ENCODE data around the gene PPP1R12B. TPM values are rescaled to one million over a fixed set of nuclear protein-coding genes. Genes with fewer than 3 reads are reported as not detected.

The PPP1R12B gene
- total RNA-seq, 5 donors from 2014 or later (not counting 1 experiment from before 2014, with no cell fraction given): 24.3 to 40.9 (median 27.0) TPM

DNA sequence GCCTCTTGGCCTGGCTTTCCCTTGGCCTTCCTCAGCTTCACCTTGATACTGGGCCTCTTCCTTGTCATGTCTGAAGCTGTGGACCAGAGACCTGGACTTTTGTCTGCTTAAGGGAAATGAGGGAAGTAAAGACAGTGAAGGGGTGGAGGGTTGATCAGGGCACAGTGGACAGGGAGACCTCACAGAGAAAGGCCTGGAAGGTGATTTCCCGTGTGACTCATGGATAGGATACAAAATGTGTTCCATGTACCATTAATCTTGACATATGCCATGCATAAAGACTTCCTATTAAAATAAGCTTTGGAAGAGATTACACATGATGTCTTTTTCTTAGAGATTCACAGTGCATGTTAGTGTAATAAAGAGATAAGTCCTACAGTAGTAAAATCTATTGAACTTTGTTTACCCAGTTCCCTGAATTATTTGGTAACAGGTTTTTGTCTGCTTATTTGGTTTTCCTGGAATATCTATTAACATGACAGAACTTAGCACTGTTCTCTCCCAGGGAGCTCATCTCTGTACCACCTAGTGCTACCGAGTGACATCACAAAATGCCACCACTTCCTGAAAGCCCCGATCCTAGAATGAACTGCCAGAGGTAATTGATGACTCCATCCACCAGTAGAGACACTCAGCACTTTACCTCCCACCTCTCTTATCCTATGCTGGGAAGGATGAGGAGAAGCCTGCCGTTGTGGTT, 29.0 kb upstream of the PPP1R12B start:
- ATAC-seq (replicated peaks in 1 of 4) (no peak), DNase-seq (no peak)
- Histone ChIP-seq H3K36me3 (ENCODE audit: control insufficient read depth in 2 of 2, extremely low read depth in 1 of 2, insufficient read depth in 1 of 2, low read length in 1 of 2) (peaks cover 0 to 4% of the 10 kb centered on the region in 2 donors), H3K27me3 (replicated peaks in 1 of 2; ENCODE audit: control insufficient read depth in 2 of 2, extremely low read depth in 1 of 2, insufficient read depth in 2 of 2, low read length in 1 of 2) (no peaks in the 10 kb centered on the region), H3K4me1 (ENCODE audit: control insufficient read depth in 1 of 2, extremely low read depth in 1 of 2, insufficient read depth in 2 of 2, low read length in 2 of 2) (no peaks in the 10 kb centered on the region), H3K27ac (ENCODE audit: low read length) (no peak overlapping the region), H3K4me3 (ENCODE audit: control insufficient read depth in 1 of 2, extremely low read depth in 1 of 2, low read length in 1 of 2) (no peak overlapping the region), H3K9me3 (no peaks in the 10 kb centered on the region)
- Mint-ChIP-seq H3K4me3 (no peak overlapping the region), H3K27ac (no peak overlapping the region), H3K9me3 (no peaks in the 10 kb centered on the region), H3K27me3 (peaks cover 0 to 4% of the 10 kb centered on the region in 2 donors), H3K36me3 (no peaks in the 10 kb centered on the region), H3K4me1 (no peaks in the 10 kb centered on the region)
- ChIA-PET POLR2A (no interaction called here), CTCF (no interaction called here)
- no CpG with 5 or more reads among the region's 4 CpGs for WGBS (ENCODE audit: insufficient coverage)

DNA sequence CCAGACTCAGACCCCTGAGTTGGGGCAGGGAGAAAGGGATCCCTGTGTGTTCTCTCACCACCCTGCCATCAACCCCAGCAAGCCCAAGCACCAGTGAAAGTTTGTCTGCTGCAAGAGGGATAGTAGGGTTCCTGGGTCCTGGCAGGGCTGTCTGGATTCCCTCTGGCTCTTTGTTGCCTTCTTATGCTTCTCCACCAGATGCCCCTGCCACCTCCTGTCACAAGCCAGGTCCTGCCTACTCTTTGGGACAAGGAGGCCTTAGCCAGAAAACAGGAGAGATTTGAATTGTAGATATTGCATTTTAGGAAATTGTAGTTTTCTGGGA, 28.5 kb upstream of the PPP1R12B start:
- no peaks in the 10 kb centered on the region for H3K9me3 ChIP-seq
- Mint-ChIP-seq H3K4me3 (no peak overlapping the region), H3K27me3 (peaks cover 0 to 4% of the 10 kb centered on the region in 2 donors), H3K27ac (no peak overlapping the region), H3K4me1 (no peaks in the 10 kb centered on the region), H3K36me3 (no peaks in the 10 kb centered on the region), H3K9me3 (no peaks in the 10 kb centered on the region)
- ATAC-seq (replicated peaks in 1 of 4): no peak
- H3K4me1 ChIP-seq (ENCODE audit: control insufficient read depth in 1 of 2, extremely low read depth in 1 of 2, insufficient read depth in 2 of 2, low read length in 2 of 2): no peaks in the 10 kb centered on the region
- no peak for DNase-seq
- no peak overlapping the region for H3K27ac ChIP-seq (ENCODE audit: low read length)
- POLR2A ChIA-PET: no interaction called here
- CTCF ChIA-PET: no interaction called here
- no peak overlapping the region for H3K4me3 ChIP-seq (ENCODE audit: control insufficient read depth in 1 of 2, extremely low read depth in 1 of 2, low read length in 1 of 2)
- no peaks in the 10 kb centered on the region for H3K27me3 ChIP-seq (replicated peaks in 1 of 2; ENCODE audit: control insufficient read depth in 2 of 2, extremely low read depth in 1 of 2, insufficient read depth in 2 of 2, low read length in 1 of 2)
- peaks cover 0 to 4% of the 10 kb centered on the region in 2 donors for H3K36me3 ChIP-seq (ENCODE audit: control insufficient read depth in 2 of 2, extremely low read depth in 1 of 2, insufficient read depth in 1 of 2, low read length in 1 of 2)

DNA sequence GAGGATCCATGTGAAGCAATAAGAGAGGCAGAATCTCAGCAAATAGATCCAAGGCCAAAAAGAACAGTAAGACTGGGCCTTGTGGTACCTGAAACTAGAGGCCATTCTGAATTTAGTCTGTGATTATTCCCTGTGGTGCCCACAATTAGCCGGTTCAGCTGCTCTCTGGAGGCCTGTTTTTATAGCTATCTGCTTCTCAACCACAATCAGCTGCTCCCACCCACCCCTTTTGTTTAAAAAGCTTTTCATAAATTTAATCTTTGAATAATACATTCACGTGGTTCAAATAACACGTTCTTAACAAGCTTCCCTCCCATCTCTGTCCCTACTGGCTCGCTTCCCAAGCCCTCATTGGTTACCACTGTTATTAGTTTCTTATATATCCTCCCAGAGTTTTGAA, 24.8 kb upstream of the PPP1R12B start:
- DNase-seq (no peak), ATAC-seq (replicated peaks in 1 of 4) (no peak)
- H3K27ac Mint-ChIP-seq: no peak overlapping the region
- Histone ChIP-seq H3K27ac (ENCODE audit: low read length) (no peak overlapping the region), H3K36me3 (ENCODE audit: control insufficient read depth in 2 of 2, extremely low read depth in 1 of 2, insufficient read depth in 1 of 2, low read length in 1 of 2) (no peaks in the 10 kb centered on the region), H3K4me1 (ENCODE audit: control insufficient read depth in 1 of 2, extremely low read depth in 1 of 2, insufficient read depth in 2 of 2, low read length in 2 of 2) (no peaks in the 10 kb centered on the region), H3K27me3 (replicated peaks in 1 of 2; ENCODE audit: control insufficient read depth in 2 of 2, extremely low read depth in 1 of 2, insufficient read depth in 2 of 2, low read length in 1 of 2) (no peaks in the 10 kb centered on the region), H3K9me3 (no peaks in the 10 kb centered on the region), H3K4me3 (ENCODE audit: control insufficient read depth in 1 of 2, extremely low read depth in 1 of 2, low read length in 1 of 2) (no peak overlapping the region)
- 100% methylated on average over 1 of the region's 4 CpGs for WGBS (ENCODE audit: insufficient coverage)
- ChIA-PET CTCF (no interaction called here), POLR2A (interaction anchor here in 1 of 2 donors (0.5 kb wide), 1 partner anchor 29 kb away, joined by 3 read pairs; no protein-coding TSS in a partner anchor)
- no peaks in the 10 kb centered on the region for H3K27me3 Mint-ChIP-seq
- H3K9me3 Mint-ChIP-seq: no peaks in the 10 kb centered on the region
- no peak overlapping the region for H3K4me3 Mint-ChIP-seq
- H3K36me3 Mint-ChIP-seq: no peaks in the 10 kb centered on the region
- no peaks in the 10 kb centered on the region for H3K4me1 Mint-ChIP-seq

DNA sequence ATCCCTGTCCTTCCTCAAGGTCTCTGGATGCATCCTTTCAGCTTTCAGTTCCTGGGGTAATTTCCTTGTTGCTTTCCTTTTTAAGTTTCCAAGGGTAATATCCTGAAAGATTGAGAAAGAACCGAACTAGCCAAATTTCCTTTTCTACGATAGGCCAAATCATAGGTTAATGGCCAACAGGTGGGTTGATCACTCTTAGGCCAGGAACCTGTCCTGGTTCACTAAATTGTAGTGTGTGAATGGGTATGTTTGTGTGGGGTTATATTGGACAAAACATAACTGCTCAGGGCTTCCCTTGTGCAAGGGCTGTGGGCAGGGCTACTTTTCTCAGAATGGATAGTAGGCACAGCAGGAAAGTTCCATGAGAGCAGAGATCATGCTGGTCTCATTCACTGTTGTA, 23.9 kb upstream of the PPP1R12B start:
- Mint-ChIP-seq H3K36me3 (peaks cover 2% of the 10 kb centered on the region), H3K27ac (no peak overlapping the region), H3K4me1 (no peaks in the 10 kb centered on the region), H3K4me3 (no peak overlapping the region), H3K9me3 (no peaks in the 10 kb centered on the region), H3K27me3 (no peaks in the 10 kb centered on the region)
- Histone ChIP-seq H3K36me3 (ENCODE audit: control insufficient read depth in 2 of 2, extremely low read depth in 1 of 2, insufficient read depth in 1 of 2, low read length in 1 of 2) (no peaks in the 10 kb centered on the region), H3K27ac (ENCODE audit: low read length) (no peak overlapping the region), H3K27me3 (replicated peaks in 1 of 2; ENCODE audit: control insufficient read depth in 2 of 2, extremely low read depth in 1 of 2, insufficient read depth in 2 of 2, low read length in 1 of 2) (no peaks in the 10 kb centered on the region), H3K4me1 (ENCODE audit: control insufficient read depth in 1 of 2, extremely low read depth in 1 of 2, insufficient read depth in 2 of 2, low read length in 2 of 2) (no peaks in the 10 kb centered on the region), H3K4me3 (ENCODE audit: control insufficient read depth in 1 of 2, extremely low read depth in 1 of 2, low read length in 1 of 2) (no peak overlapping the region), H3K9me3 (no peaks in the 10 kb centered on the region)
- 100% methylated on average over 1 of the region's 2 CpGs for WGBS (ENCODE audit: insufficient coverage)
- DNase-seq (no peak), ATAC-seq (replicated peaks in 1 of 4) (no peak)
- CTCF ChIA-PET: interaction anchor here in 1 of 2 donors (0.6 kb wide), 1 partner anchor 449 kb away, joined by 3 read pairs; no protein-coding TSS in a partner anchor
- POLR2A ChIA-PET: no interaction called here

DNA sequence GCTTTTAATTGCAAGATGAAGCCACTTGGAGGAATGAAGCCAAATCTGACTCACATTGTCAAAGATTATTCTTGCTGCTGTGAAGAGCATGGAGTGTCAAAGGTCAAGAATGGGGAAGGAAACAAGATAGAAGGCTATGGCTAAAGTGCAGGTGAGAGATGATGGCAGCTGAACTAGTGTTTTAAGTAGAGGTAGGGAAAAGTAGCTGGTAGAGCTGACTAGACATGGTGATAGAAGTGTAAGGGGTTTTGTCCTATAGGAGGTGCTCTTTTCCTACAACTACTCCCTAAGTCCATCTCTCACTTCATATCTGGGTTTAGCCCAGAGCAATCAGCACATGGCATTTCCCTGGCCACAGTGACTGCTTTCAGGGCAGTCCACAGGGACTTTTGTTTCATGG, 18.6 kb upstream of the PPP1R12B start:
- Histone ChIP-seq H3K36me3 (ENCODE audit: control insufficient read depth in 2 of 2, extremely low read depth in 1 of 2, insufficient read depth in 1 of 2, low read length in 1 of 2) (peaks cover 0 to 10% of the 10 kb centered on the region in 2 donors), H3K9me3 (no peaks in the 10 kb centered on the region), H3K27ac (ENCODE audit: low read length) (no peak overlapping the region), H3K4me3 (ENCODE audit: control insufficient read depth in 1 of 2, extremely low read depth in 1 of 2, low read length in 1 of 2) (no peak overlapping the region), H3K27me3 (replicated peaks in 1 of 2; ENCODE audit: control insufficient read depth in 2 of 2, extremely low read depth in 1 of 2, insufficient read depth in 2 of 2, low read length in 1 of 2) (no peaks in the 10 kb centered on the region), H3K4me1 (ENCODE audit: control insufficient read depth in 1 of 2, extremely low read depth in 1 of 2, insufficient read depth in 2 of 2, low read length in 2 of 2) (no peaks in the 10 kb centered on the region)
- DNase-seq: no peak
- ChIA-PET POLR2A (no interaction called here), CTCF (interaction anchor here in 1 of 2 donors (2.0 kb wide), 1 partner anchor 14 kb away, joined by 5 read pairs; no protein-coding TSS in a partner anchor)
- no peaks in the 10 kb centered on the region for H3K27me3 Mint-ChIP-seq
- H3K27ac Mint-ChIP-seq: no peak overlapping the region
- no peak overlapping the region for H3K4me3 Mint-ChIP-seq
- no peak for ATAC-seq (replicated peaks in 1 of 4)
- H3K9me3 Mint-ChIP-seq: no peaks in the 10 kb centered on the region
- peaks cover 34% of the 10 kb centered on the region for H3K36me3 Mint-ChIP-seq
- H3K4me1 Mint-ChIP-seq: no peaks in the 10 kb centered on the region

DNA sequence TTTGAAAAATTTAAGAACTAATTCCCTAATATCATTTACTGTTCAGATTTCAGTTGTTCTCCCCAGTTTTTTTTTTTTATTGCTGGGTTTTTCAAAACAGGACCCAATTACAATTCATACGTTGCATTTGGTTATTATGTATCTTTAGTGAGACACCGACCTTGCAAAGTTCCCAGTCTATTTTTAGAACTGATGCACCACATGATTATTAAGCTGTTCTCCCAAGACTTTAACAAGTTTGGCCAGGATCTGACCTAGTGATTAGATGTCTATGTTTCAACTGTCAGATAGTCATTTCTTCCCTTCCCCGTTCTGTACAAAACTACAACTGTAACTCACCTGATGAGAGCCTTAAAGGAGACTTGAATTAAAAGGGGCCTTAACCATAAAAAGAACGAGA, 14.6 kb upstream of the PPP1R12B start:
- no peak overlapping the region for H3K4me3 Mint-ChIP-seq
- Histone ChIP-seq H3K4me3 (ENCODE audit: control insufficient read depth in 1 of 2, extremely low read depth in 1 of 2, low read length in 1 of 2) (no peak overlapping the region), H3K36me3 (ENCODE audit: control insufficient read depth in 2 of 2, extremely low read depth in 1 of 2, insufficient read depth in 1 of 2, low read length in 1 of 2) (peaks cover 0 to 13% of the 10 kb centered on the region in 2 donors)

More for the DNA sequence above, 14.6 kb upstream of the PPP1R12B start:
- ChIA-PET CTCF (interaction anchor here in 1 of 2 donors (0.7 to 1.6 kb wide), 2 partner anchors 141 to 1864 kb away, joined by 3 to 4 read pairs; no protein-coding TSS in a partner anchor), POLR2A (no interaction called here)
- no peaks in the 10 kb centered on the region for H3K4me1 Mint-ChIP-seq
- no peak for DNase-seq
- no peaks in the 10 kb centered on the region for H3K9me3 Mint-ChIP-seq
- peaks cover 38% of the 10 kb centered on the region for H3K36me3 Mint-ChIP-seq
- H3K27me3 Mint-ChIP-seq: no peaks in the 10 kb centered on the region
- no peak overlapping the region for H3K27ac ChIP-seq (ENCODE audit: low read length)
- ATAC-seq (replicated peaks in 1 of 4): no peak
- no peaks in the 10 kb centered on the region for H3K9me3 ChIP-seq
- no peak overlapping the region for H3K27ac Mint-ChIP-seq
- no peaks in the 10 kb centered on the region for H3K4me1 ChIP-seq (ENCODE audit: control insufficient read depth in 1 of 2, extremely low read depth in 1 of 2, insufficient read depth in 2 of 2, low read length in 2 of 2)
- no peaks in the 10 kb centered on the region for H3K27me3 ChIP-seq (replicated peaks in 1 of 2; ENCODE audit: control insufficient read depth in 2 of 2, extremely low read depth in 1 of 2, insufficient read depth in 2 of 2, low read length in 1 of 2)
- no CpG with 5 or more reads among the region's 4 CpGs for WGBS (ENCODE audit: insufficient coverage)

All from T-cell (primary cell).